ENCODE data around the gene MYO1D.

The MYO1D gene

GRCh38 chr17:32555611-32556310 is 321.2 kb downstream of the MYO1D start:
- in situ Hi-C loops (cut with MboI; ENCODE audit: low pct_unique_long_range_greater_than_20kb, low sequenced_read_pairs, unreplicated experiment) = no loop called here
- TF ChIP-seq CTCF (IDR thresholded peaks at IDR 0.05; ENCODE audit: extremely low read depth, insufficient read depth, missing control alignments) = no peak

GRCh38 chr17:32553168-32553567 is 323.8 kb downstream of the MYO1D start:
- no peak for DNase-seq (ENCODE audit: low spot score)
- no peak for TF ChIP-seq CTCF (IDR thresholded peaks at IDR 0.05; ENCODE audit: extremely low read depth, insufficient read depth, missing control alignments)
- in situ Hi-C loops (cut with MboI; ENCODE audit: low pct_unique_long_range_greater_than_20kb, low sequenced_read_pairs, unreplicated experiment) = no loop called here

More at GRCh38 chr17:32555611-32556310, 321.2 kb downstream of the MYO1D start:
- no peak for DNase-seq (ENCODE audit: low spot score)

- in situ Hi-C loops (cut with MboI; ENCODE audit: low pct_unique_long_range_greater_than_20kb, low sequenced_read_pairs, unreplicated experiment) = no loop called here
- no peak for DNase-seq (ENCODE audit: low spot score)
- no peak for TF ChIP-seq CTCF (IDR thresholded peaks at IDR 0.05; ENCODE audit: extremely low read depth, insufficient read depth, missing control alignments)
These were observed 324.6 kb downstream of the MYO1D start for GRCh38 chr17:32552280-32552679.

GRCh38 chr17:32551186-32551955 is 325.6 kb downstream of the MYO1D start:
- DNase-seq (ENCODE audit: low spot score) = peak; percentile 66
- no peak for TF ChIP-seq CTCF (IDR thresholded peaks at IDR 0.05; ENCODE audit: extremely low read depth, insufficient read depth, missing control alignments)
- in situ Hi-C loops (cut with MboI; ENCODE audit: low pct_unique_long_range_greater_than_20kb, low sequenced_read_pairs, unreplicated experiment) = no loop called here

GRCh38 chr17:32549559-32549958 is 327.4 kb downstream of the MYO1D start:
- no peak for DNase-seq (ENCODE audit: low spot score)
- TF ChIP-seq CTCF (IDR thresholded peaks at IDR 0.05; ENCODE audit: extremely low read depth, insufficient read depth, missing control alignments) = no peak
- in situ Hi-C loops (cut with MboI; ENCODE audit: low pct_unique_long_range_greater_than_20kb, low sequenced_read_pairs, unreplicated experiment) = no loop called here

- in situ Hi-C loops (cut with MboI; ENCODE audit: low pct_unique_long_range_greater_than_20kb, low sequenced_read_pairs, unreplicated experiment) = no loop called here
- TF ChIP-seq CTCF (IDR thresholded peaks at IDR 0.05; ENCODE audit: extremely low read depth, insufficient read depth, missing control alignments) = no peak
- no peak for DNase-seq (ENCODE audit: low spot score)
These were observed 330.9 kb downstream of the MYO1D start for GRCh38 chr17:32546031-32546444.

Measured in GM13977 (cell line).